ENCODE measurements around the gene BPIFB1. TPM values are rescaled to one million over a fixed set of nuclear protein-coding genes. Genes with fewer than 3 reads are reported as not detected.

The BPIFB1 gene
- total and polyA plus RNA-seq, 2 of the 8 experiments (the other 6 are each of a cell fraction or from before 2014, with no cell fraction given): not detected

- Histone ChIP-seq H3K4me3 (ENCODE audit: extremely low read depth in 1 of 4, insufficient read depth in 2 of 4, low read depth in 3 of 4, low read length in 4 of 4) (no peak overlapping the region), H3K27me3 (replicated peaks in 1 of 4; ENCODE audit: control insufficient read depth in 3 of 4, extremely low read depth in 1 of 4, insufficient read depth in 3 of 4, low read length in 3 of 4) (no peaks in the 10 kb centered on the region), H2BK15ac (ENCODE audit: low read length) (no peak overlapping the region), H2AK5ac (ENCODE audit: low read depth, low read length) (no peak overlapping the region), H3K27ac (ENCODE audit: low read depth, low read length) (no peak overlapping the region), H4K91ac (replicated peaks; ENCODE audit: insufficient read length, low read length) (no peak overlapping the region), H2AFZ (ENCODE audit: low read length) (no peak overlapping the region), H2BK5ac (ENCODE audit: low read depth, low read length) (no peak overlapping the region), H4K20me1 (replicated peaks in 1 of 2; ENCODE audit: control insufficient read depth in 1 of 2, insufficient read depth in 2 of 2, low read length in 2 of 2) (peaks cover 0 to 3% of the 10 kb centered on the region in 2 experiments), H3K56ac (replicated peaks; ENCODE audit: insufficient read length, low read depth, low read length) (no peak overlapping the region), H4K5ac (ENCODE audit: insufficient read length, low read depth, low read length) (no peak overlapping the region), H2BK120ac (replicated peaks; ENCODE audit: low read depth, low read length) (no peak overlapping the region), H3K4ac (replicated peaks; ENCODE audit: insufficient read length, low read depth, low read length) (no peak overlapping the region), H3K4me2 (ENCODE audit: insufficient read depth in 1 of 2, low read depth in 2 of 2, low read length in 2 of 2) (no peak overlapping the region), H3K9me3 (ENCODE audit: insufficient read depth in 2 of 2, low read depth in 1 of 2, low read length in 1 of 2) (no peaks in the 10 kb centered on the region), H3K4me1 (replicated peaks in 1 of 4; ENCODE audit: control insufficient read depth in 3 of 4, insufficient read depth in 4 of 4, low read length in 3 of 4) (no peaks in the 10 kb centered on the region), H3K9ac (replicated peaks in 1 of 4; ENCODE audit: extremely low read depth in 1 of 4, low read depth in 3 of 4, low read length in 3 of 4) (no peak overlapping the region), H3K23ac (ENCODE audit: insufficient read length) (no peak overlapping the region), H4K8ac (ENCODE audit: extremely low read depth, insufficient read depth, low read length) (no peak overlapping the region), H3K18ac (ENCODE audit: extremely low read depth, low read length) (no peak overlapping the region), H3K79me1 (ENCODE audit: low read depth, low read length) (no peaks in the 10 kb centered on the region), H3K23me2 (ENCODE audit: low read depth, low read length) (peaks cover 5% of the 10 kb centered on the region; the same call in 1 of the 2 replicates), H3K36me3 (ENCODE audit: control insufficient read depth in 2 of 4, insufficient read depth in 4 of 4, low read length in 3 of 4) (no peaks in the 10 kb centered on the region), H2BK20ac (ENCODE audit: low read length) (no peak overlapping the region), H3K79me2 (ENCODE audit: control insufficient read depth in 1 of 2, insufficient read depth in 2 of 2, low read length in 2 of 2) (no peaks in the 10 kb centered on the region), H3K14ac (ENCODE audit: insufficient read length) (no peak overlapping the region), H2BK12ac (ENCODE audit: low read depth, low read length) (no peak overlapping the region)
- ChIA-PET CTCF (ENCODE audit: partially characterized antibody) (interaction anchor here (1.0 to 3.1 kb wide), 4 partner anchors 8 to 18 kb away, joined by 3 to 9 read pairs (median 7); no protein-coding TSS in a partner anchor), POLR2A (ENCODE audit: partially characterized antibody) (no interaction called here)
- 88% methylated on average over 8 of the region's 8 CpGs; no CpG with 5 or more reads in 1 of the 2 experiments for WGBS, 2 experiments (ENCODE audit: extremely low coverage in 1 of 2, insufficient coverage in 1 of 2, insufficient read length in 1 of 2, insufficient replicate concordance in 2 of 2, low coverage in 1 of 2, low lambda C conversion rate in 2 of 2, missing lambda C conversion rate in 1 of 2)
- DNase-seq (ENCODE audit: low read depth in 1 of 2, low spot score in 2 of 2) (no peak), FAIRE-seq (no peak)
- TF ChIP-seq CTCF (IDR thresholded peaks at IDR 0.05; ENCODE audit: control extremely low read depth in 1 of 3, insufficient read depth in 1 of 3, low read depth in 1 of 3, low read length in 3 of 3): no peak
- TF ChIP-seq RNF2 (IDR thresholded peaks at IDR 0.05; ENCODE audit: borderline replicate concordance, low read depth, low read length, missing control alignments, poor library complexity, severe bottlenecking): no peak
- no peak for TF ChIP-seq HDAC2 (IDR thresholded peaks at IDR 0.05; ENCODE audit: borderline replicate concordance in 1 of 2, low read depth in 2 of 2, low read length in 2 of 2)
- TF ChIP-seq JUN (IDR thresholded peaks at IDR 0.05; ENCODE audit: low read depth, low read length): no peak
- TF ChIP-seq RXRA (IDR thresholded peaks at IDR 0.05; ENCODE audit: insufficient read depth, low read depth, low read length): no peak
- TF ChIP-seq EZH2 (IDR thresholded peaks at IDR 0.05; ENCODE audit: low read depth, low read length, severe bottlenecking): no peak
- TF ChIP-seq SIN3A (conservative IDR thresholded peaks at IDR 0.05 in 1 of 2, IDR thresholded peaks at IDR 0.05 in 1 of 2; ENCODE audit: low read depth in 1 of 2, low read length in 2 of 2): no peak
- TF ChIP-seq CBX5 (IDR thresholded peaks at IDR 0.05; ENCODE audit: low read depth, low read length): no peak
- TF ChIP-seq BCL11A (IDR thresholded peaks at IDR 0.05; ENCODE audit: low read depth in 2 of 2, low read length in 2 of 2): no peak
- no peak for TF ChIP-seq NANOG (IDR thresholded peaks at IDR 0.05; ENCODE audit: insufficient read depth, low read depth, low read length, poor library complexity, severe bottlenecking)
Observed at GRCh38 chr20:33311011-33311410, 28.0 kb downstream of the BPIFB1 start.

Measured in H1 (cell line).